ENCODE results near the gene ITGA8.

GRCh38 chr10:15543994-15544393, 175.7 kb downstream of the ITGA8 start:
- TF ChIP-seq ZNF274 (IDR thresholded peaks at IDR 0.05; ENCODE audit: low read depth, low read length): no peak
- TF ChIP-seq SUZ12 (IDR thresholded peaks at IDR 0.05; ENCODE audit: extremely low read depth, insufficient read depth, insufficient read length): no peak

Measured in NT2/D1 (cell line).